Gastroesophageal sphincter (tissue), 4 donors: ENCODE results near the gene ACTN4. TPM values are rescaled to one million over a fixed set of nuclear protein-coding genes. Genes with fewer than 3 reads are reported as not detected.

Experiments
- ATAC-seq: fragments of 150-250 bp; one replicate; pipeline ENCODE4 v1.9.1; 2016; ENCODE audit warnings: mild to moderate bottlenecking, moderate library complexity
- H3K27ac ChIP-seq, 4 donors: fragments of 200-600 bp; sonication (generic) in 3 of 4; 1 replicate in 3 of 4; 2 replicates in 1 of 4; pipeline ENCODE4 v1.5.1; 2016 to 2019
- H3K27me3 ChIP-seq: fragments of 200-600 bp; sonication (generic); one replicate; pipeline ENCODE4 v1.5.1; 2019
- H3K36me3 ChIP-seq, 2 donors: fragments of 200-600 bp; sonication (generic); one replicate each; pipeline ENCODE4 v1.5.1; 2019; ENCODE audit warnings: control low read depth in 1 of 2
- H3K4me1 ChIP-seq, 3 donors: fragments of 200-600 bp; sonication (generic); 1 replicate in 2 of 3; 2 replicates in 1 of 3; pipeline ENCODE4 v1.5.1; 2016 to 2019; ENCODE audit warnings: control low read depth in 2 of 3
- H3K4me3 ChIP-seq, 2 donors: fragments of 200-600 bp; sonication (generic); one replicate each; pipeline ENCODE4 v1.5.1; 2019; ENCODE audit warnings: mild to moderate bottlenecking in 1 of 2, moderate library complexity in 1 of 2
- H3K9me3 ChIP-seq, 3 donors: fragments of 200-600 bp; sonication (generic); one replicate each; pipeline ENCODE4 v1.5.1; 2017 to 2019; ENCODE audit warnings: control low read depth in 2 of 3
- EP300 ChIP-seq: sonication (generic); formaldehyde crosslinking; IDR thresholded peaks from one replicate; pipeline ENCODE4 v1.6.1; 2017; ENCODE audit warnings: antibody characterized with exemption, mild to moderate bottlenecking
- POLR2A ChIP-seq, 2 donors: fragments of 450-650 bp; IDR thresholded peaks; one replicate each; pipeline ENCODE4 v1.6.1; 2017; ENCODE audit warnings: antibody characterized with exemption in 2 of 2, mild to moderate bottlenecking in 2 of 2, moderate library complexity in 1 of 2
- POLR2AphosphoS5 ChIP-seq: sonication (generic); formaldehyde crosslinking; IDR thresholded peaks from one replicate; pipeline ENCODE4 v1.6.1; 2017; ENCODE audit warnings: antibody characterized with exemption
- WGBS, 2 donors: methylation state at CpG; one replicate each; pipeline ENCODE4 v1.1.5; 2018; ENCODE audit warnings: low coverage in 1 of 2; 5-methylcytosine and 5-hydroxymethylcytosine counted together
- total RNA-seq, 4 donors: library from RNA; depleted of rRNA; stranded (reverse); fragments of >200 nt; gene quantifications; one replicate each; pipeline ENCODE4 v1.1.0, GENCODE V29; 2016
- TF ChIP-seq, protein P1 (sequence below), 4 experiments: fragments of 200-600 bp in 2 of 4; fragments of 450-650 bp in 2 of 4; sonication (generic) in 1 of 4; IDR thresholded peaks; one replicate each; pipeline ENCODE4 v1.5.1; 2017 to 2019; ENCODE audit warnings: antibody characterized with exemption in 4 of 4, mild to moderate bottlenecking in 2 of 4, moderate library complexity in 2 of 4

Gene ACTN4
- total RNA-seq, 4 donors from 2014 or later = 337 to 938 (median 507) TPM

DNA sequence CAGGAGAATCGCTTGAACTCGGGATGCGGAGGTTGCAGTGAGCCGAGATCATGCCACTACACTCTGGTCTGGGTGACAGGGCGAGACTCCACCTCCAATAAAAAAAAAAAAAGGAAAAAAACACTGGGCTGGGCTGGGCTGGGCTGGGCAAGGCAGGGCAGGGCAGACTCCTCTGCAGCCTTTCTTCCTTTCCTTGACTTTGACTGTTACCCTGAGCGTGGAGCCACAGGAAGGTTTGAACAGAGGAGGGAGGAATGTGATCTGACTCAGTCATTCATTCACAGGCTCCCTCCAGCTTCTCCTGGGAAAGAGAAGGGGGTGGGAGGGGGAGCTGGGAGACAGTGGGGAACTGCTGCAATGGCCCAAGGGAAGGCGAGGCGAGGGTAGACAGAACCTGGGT lies 2.7 kb upstream of the ACTN4 start:
- no peak for ATAC-seq
- 89 to 90% methylated on average over 2 to 7 of the region's 8 CpGs for WGBS, 2 donors

GRCh38 chr19:38647966-38648768 lies 718 bp downstream of the ACTN4 start:
- TF ChIP-seq EP300 (no peak), POLR2A (IDR thresholded peaks at IDR 0.05) (no peak), POLR2AphosphoS5 (no peak)
- TF ChIP-seq, protein P1, sequence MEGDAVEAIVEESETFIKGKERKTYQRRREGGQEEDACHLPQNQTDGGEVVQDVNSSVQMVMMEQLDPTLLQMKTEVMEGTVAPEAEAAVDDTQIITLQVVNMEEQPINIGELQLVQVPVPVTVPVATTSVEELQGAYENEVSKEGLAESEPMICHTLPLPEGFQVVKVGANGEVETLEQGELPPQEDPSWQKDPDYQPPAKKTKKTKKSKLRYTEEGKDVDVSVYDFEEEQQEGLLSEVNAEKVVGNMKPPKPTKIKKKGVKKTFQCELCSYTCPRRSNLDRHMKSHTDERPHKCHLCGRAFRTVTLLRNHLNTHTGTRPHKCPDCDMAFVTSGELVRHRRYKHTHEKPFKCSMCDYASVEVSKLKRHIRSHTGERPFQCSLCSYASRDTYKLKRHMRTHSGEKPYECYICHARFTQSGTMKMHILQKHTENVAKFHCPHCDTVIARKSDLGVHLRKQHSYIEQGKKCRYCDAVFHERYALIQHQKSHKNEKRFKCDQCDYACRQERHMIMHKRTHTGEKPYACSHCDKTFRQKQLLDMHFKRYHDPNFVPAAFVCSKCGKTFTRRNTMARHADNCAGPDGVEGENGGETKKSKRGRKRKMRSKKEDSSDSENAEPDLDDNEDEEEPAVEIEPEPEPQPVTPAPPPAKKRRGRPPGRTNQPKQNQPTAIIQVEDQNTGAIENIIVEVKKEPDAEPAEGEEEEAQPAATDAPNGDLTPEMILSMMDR (IDR thresholded peaks at IDR 0.05) = no peak
- Histone ChIP-seq H3K9me3 (no peaks in the 10 kb centered on the region), H3K4me1 (peaks cover 5 to 53% (median 17%) of the 10 kb centered on the region in 3 donors), H3K4me3 (peak overlapping the region; percentile 97 to 99), H3K27me3 (no peaks in the 10 kb centered on the region), H3K36me3 (no peaks in the 10 kb centered on the region), H3K27ac (peak overlapping the region; percentile 95 to 97 (median 96))
- ATAC-seq = no peak
- 0 to 1% methylated on average over 19 of the region's 19 CpGs for WGBS, 2 donors

More for the DNA sequence above, 2.7 kb upstream of the ACTN4 start:
- peaks cover 0 to under 1% of the 10 kb centered on the region in 2 donors for H3K36me3 ChIP-seq
- H3K9me3 ChIP-seq = no peaks in the 10 kb centered on the region
- peaks cover 0 to 19% (median 0%) of the 10 kb centered on the region in 3 donors for H3K4me1 ChIP-seq
- H3K27ac ChIP-seq = no peak overlapping the region
- no peak overlapping the region for H3K4me3 ChIP-seq
- TF ChIP-seq POLR2A (IDR thresholded peaks at IDR 0.05) (no peak), POLR2AphosphoS5 (no peak)
- TF ChIP-seq, protein P1 (IDR thresholded peaks at IDR 0.05) = no peak
- H3K27me3 ChIP-seq = no peaks in the 10 kb centered on the region

DNA sequence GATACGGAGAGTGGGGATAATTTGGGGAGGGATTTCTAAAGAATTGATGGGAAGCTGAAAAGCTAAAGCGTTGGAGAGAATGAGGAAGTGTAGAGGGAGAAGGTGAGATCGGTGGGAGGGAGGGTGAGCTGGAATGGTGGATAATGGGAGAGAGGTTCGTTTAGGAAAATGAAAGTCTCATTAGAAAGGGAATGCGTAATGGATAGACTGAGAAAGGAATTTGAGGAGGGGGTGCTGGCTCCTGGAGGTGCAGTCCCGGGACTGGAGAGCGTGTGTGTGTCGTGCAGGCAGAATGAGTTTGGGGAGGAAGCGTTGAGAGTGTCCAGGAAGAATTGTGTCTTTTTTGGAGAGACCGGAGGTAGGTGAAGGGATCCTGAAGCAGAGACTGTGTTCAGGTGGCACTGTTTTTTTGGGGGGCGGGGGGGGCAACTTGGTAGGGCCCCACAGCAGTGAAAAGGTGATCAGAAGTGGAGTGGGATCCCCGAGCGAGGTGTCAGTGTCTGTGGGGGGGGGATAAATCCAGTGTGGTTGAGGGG lies 1.4 kb downstream of the ACTN4 start:
- TF ChIP-seq POLR2A (IDR thresholded peaks at IDR 0.05) (no peak), EP300 (no peak), POLR2AphosphoS5 (no peak)
- TF ChIP-seq, protein P1 (IDR thresholded peaks at IDR 0.05) = no peak
- Histone ChIP-seq H3K4me1 (peaks cover 7 to 60% (median 18%) of the 10 kb centered on the region in 3 donors), H3K27ac (peak overlapping the region; percentile 95 to 97 (median 96)), H3K36me3 (no peaks in the 10 kb centered on the region), H3K4me3 (peak overlapping the region; percentile 97 to 99), H3K9me3 (no peaks in the 10 kb centered on the region), H3K27me3 (no peaks in the 10 kb centered on the region)
- WGBS, 2 donors = 0 to 1% methylated on average over 10 to 13 of the region's 13 CpGs
- ATAC-seq = no peak

DNA sequence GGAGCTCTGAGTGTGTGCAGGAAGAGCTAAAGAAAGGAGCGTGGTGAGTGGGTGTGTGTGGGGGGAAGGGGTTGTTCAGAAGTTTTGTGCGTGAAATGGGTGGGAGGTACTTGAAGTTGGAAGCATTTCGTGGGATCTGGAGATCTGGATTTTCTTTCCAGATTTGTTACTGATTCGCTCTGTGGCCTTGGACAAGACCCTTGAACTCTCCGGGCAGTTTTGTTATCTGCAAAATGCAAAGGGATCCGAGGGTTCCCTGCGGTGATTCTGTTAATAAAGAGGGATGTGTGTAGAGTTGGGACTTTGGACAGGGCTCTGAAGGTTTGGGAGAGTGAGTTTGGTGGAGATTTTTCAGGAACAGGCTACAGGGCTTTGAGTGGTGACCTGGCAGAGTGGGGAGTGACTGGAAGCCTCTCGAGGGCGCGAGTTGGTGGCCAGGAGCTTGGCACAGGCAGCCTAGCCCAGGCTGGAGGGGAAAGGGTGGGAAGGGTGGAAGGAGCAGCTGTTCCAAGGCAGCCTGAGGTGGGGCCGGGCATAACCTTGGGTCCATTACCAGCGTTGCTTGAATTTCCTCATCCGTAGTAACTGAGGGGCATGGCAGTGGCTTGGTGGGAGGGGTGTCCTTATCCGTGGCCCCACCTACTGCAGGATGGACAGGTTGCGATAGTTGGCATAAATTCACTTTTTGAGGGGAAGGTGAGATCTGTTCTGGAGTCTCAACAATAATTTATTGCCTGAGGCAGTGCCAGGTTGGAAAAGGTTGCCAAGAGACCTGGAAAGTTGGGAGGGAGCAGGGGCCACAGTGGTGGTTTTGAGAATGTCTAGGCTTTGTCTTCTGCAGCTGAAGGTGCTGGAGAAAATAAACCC lies 2.1 kb downstream of the ACTN4 start:
- 13 to 15% methylated on average over 8 to 14 of the region's 15 CpGs for WGBS, 2 donors
- peak; percentile 25 for TF ChIP-seq POLR2AphosphoS5
- TF ChIP-seq POLR2A (IDR thresholded peaks at IDR 0.05) = no peak
- TF ChIP-seq, protein P1 (IDR thresholded peaks at IDR 0.05) = no peak
- no peak for ATAC-seq
- no peaks in the 10 kb centered on the region for H3K9me3 ChIP-seq
- peak overlapping the region; percentile 97 to 99 for H3K4me3 ChIP-seq
- no peaks in the 10 kb centered on the region for H3K36me3 ChIP-seq
- H3K4me1 ChIP-seq = peaks cover 11 to 67% (median 25%) of the 10 kb centered on the region in 3 donors
- peak overlapping the region; percentile 95 to 97 (median 96) for H3K27ac ChIP-seq
- H3K27me3 ChIP-seq = no peaks in the 10 kb centered on the region
